Mesenteric fat pad (tissue), 1 donor: ENCODE results near the gene NBEA. TPM values are rescaled to one million over a fixed set of nuclear protein-coding genes. Genes with fewer than 3 reads are reported as not detected.

ENCODE experiments used
- DNase-seq: peaks from one replicate; pipeline ENCODE4 v3.0.0-alpha.2; 2020; ENCODE audit warnings: low spot score
- total RNA-seq: library from RNA; stranded (reverse); fragmentation: NEBNext Ultra II Directional; extraction: Animal tissue kit (Norgen Biotek cat#: 25700); gene quantifications from one replicate; pipeline ENCODE4 v1.2.1, GENCODE V29; 2021
- donor health status: DM: yes; HTN: yes; CAD: no.

The NBEA gene
- total RNA-seq, 1 donor from 2014 or later = 3.7 TPM

DNA sequence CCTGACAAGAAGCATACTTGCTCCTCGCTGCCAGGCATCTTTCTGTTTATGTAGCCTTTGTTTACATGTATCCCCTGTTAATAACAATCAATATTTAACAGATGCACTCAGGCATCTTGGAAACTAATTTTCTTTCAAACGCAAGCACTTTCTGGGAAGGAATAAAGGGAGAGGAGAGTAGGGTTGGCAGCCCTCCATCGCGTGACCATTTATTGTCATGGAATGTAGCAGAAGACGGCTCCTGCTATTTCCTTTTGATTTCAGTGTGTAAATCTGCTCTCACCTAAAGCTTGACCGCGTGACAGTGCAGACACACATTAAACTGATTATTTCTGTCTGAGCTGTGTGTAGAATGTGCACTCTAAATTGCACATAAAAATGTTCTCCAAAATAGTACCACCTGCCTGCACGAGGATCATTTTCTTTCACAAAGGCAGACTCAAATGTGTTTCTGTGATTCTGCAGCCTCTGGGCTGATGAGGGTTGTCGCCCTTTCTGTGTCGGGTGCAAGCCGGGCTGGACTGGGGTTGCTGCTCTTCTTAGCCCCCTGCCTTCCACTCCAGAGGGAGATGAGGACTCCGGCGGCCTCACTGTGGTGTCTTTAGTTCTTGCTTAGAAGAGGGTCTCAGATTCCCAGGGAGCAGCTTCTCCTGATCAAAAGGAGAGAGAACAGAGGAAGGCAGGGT is 757.9 kb downstream of the NBEA start:
- no peak for DNase-seq

DNA sequence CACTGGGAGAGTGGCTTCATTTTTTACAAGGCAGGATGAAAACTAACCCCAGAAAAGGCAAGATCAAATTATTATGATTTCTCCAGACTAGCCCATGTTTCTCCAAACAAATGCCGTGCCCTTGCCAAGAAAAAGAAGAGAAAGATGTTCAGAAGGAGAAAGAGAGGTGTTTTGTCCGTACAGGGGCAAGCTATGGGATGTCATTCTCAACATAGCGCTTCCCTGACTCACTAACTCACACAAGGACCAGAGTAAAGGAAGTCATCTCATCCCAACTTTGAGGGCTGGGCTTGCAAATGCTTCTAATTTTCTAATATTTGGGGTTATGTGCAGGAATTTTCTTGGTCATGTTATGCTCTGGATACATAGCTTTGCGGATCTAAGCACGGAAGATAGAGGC is 758.6 kb downstream of the NBEA start:
- no peak for DNase-seq

DNA sequence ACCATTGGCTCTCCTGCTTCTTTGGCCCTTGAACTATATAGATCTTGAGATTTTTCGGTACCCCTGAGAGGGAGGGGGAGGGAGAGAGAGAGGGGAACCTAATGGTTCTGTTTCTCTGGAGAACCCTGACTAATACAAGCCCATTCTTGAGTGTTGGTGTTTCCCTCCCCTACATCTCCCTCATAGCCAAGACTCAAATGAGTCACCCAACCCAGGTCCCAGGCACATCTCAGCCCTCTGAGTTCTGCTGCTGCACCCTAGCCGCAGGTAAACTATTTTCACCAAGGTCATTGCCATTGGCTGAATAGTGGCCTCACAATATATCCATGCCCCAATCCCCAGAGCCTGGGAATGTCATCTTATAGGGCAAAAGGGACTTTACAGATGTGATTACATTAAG is 760.2 kb downstream of the NBEA start:
- DNase-seq = no peak

DNA sequence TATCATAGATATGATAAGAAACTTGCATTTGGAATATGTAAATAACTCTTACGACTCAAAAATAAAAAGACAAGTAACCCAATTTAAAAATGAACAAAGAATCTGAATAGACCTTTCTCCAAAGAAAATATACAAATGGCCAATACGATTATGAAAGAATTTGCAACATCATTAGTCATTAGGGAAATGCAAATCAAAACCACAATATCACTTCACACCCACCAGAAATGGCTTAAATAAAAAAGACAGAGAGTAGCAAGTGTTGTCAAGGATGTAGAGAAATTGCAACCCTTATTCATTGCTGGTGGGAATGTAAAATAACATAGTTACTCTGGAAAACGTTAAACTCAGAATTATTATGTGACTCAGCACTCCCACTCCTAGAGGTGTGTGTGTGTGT is 761.0 kb downstream of the NBEA start:
- no peak for DNase-seq

DNA sequence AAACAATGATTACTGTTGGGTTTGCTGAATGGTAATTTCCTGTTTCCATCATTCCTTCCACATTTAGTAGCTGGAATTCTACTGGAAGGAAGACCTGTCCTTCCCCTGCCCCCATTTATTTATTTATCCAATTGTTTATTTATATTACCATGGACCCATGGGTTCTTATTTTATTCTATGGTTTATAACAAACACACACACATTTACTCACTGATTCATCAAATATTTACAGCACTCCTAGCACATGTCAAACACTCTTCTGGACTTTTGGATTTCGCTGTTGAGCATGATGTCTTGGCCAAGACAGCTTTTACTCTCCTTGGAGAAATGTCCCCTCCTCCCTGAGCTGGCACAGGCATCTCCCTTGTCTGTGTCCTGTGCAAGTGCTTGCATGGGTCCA is 762.3 kb downstream of the NBEA start:
- no peak for DNase-seq

DNA sequence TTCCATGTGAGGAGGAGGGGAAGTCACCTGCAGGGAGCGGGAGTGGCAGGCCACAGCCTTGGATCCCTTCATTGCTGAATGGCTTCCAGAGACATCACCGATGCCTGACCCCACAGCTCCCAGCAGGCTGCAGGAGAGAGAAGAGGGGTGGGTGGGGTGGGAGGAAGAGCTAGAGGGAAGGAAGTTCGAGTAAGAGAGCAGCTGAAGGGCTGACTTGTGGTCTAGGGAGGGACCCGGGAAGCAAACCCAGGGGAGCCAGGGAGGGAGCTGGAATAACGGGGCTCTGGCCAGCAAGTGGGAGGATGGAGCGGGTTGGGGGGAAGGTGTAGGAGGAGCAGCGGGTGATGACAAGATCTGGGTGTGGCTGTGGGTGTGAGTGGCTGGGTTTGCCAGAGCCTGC is 764.2 kb downstream of the NBEA start:
- DNase-seq = no peak

DNA sequence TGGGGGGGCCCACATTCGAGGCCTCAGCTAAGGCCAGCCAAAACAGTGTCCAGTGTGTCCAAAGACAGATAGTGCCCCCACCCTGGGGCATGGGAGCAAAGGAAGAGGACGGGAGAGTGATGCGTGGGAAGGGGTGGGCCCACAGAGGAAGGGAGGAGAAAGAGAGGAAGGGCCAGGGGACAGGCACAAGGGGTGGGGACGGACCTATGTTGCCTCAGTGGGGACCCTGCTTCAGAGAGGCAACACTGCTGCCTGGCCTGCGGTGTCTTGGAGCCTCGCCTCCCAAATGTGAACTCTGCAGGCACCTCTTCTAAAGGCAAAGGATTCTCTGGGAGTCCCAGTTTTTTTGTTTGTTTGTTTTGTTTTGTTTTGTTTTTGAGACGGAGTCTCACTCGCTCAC is 764.7 kb downstream of the NBEA start:
- no peak for DNase-seq

DNA sequence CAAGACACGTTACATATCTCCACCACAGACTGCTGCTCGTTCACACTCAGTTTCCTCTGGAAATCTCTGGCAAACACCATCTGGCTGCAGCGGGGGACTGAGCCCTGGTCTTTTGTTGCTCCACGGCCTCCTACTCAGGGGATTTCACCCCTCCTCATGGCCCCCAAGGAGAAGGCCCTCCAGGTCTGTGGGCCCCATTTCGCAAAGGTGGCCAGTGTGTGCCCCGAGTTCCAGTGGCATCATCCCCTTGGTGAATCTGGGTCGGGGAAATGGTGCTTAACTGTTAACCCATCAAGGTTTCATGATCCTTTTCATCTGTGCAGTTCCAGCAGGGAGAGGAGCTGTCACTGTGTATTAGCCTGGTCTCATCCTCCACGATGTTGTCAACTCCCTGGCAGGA is 769.8 kb downstream of the NBEA start:
- no peak for DNase-seq

DNA sequence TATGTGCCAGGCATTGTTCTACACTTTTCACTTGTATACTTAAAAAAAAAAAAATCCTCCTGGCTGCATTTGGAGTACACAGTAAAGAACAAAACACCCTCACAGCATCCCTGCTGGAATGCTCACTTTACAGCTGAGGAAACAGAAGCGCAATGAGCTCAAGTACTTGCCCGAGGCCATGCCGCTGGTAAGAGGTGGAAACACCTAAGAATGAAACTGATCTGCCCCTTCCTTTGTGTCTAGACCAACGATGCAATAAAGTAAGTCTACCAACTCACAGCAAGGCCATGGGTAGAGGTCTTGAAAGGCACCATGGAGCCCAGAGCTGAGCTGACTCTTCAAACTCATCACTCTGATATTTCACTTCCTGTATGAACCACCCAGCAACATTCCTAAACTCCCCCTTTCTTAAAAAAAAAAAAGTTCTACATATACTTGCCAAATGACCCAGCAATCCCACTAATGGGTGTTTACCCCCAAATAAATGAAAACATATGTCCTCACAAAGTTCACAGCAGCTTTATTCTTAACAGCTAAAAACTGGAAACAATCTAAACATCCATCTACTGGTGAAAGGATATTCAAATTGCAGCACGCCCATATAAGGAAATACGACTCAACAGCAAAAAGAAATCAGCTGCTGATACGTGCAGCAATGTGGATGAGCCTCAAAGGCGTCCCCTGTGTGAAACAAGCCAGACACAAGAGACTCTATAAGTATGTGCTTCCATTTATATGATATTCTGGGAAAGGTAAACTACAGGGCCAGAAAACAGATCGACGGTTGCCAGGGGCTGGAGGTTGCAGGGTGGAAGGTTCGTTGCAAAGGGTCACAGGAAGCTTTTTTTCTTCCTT is 771.1 kb downstream of the NBEA start:
- DNase-seq = no peak

DNA sequence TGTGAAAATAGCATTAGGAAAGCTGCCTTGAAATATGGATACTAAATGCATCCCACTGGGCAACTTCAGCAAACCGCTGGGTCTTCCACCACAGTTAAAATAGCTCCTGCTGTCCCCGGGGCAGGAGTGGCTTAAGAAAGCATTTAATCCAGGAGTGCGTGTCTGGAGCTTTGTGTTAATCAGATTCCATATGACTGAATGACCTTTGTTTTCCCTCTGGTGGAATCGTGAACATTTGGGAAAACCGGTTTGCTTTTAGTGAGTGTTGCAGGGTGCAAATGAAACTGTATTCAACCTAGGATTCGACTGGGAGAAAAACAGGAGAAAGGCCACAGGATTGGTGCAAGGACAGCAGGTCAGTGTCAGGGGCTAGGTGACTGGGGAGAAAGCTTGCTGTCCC is 772.1 kb downstream of the NBEA start:
- peak; percentile 5 for DNase-seq

DNA sequence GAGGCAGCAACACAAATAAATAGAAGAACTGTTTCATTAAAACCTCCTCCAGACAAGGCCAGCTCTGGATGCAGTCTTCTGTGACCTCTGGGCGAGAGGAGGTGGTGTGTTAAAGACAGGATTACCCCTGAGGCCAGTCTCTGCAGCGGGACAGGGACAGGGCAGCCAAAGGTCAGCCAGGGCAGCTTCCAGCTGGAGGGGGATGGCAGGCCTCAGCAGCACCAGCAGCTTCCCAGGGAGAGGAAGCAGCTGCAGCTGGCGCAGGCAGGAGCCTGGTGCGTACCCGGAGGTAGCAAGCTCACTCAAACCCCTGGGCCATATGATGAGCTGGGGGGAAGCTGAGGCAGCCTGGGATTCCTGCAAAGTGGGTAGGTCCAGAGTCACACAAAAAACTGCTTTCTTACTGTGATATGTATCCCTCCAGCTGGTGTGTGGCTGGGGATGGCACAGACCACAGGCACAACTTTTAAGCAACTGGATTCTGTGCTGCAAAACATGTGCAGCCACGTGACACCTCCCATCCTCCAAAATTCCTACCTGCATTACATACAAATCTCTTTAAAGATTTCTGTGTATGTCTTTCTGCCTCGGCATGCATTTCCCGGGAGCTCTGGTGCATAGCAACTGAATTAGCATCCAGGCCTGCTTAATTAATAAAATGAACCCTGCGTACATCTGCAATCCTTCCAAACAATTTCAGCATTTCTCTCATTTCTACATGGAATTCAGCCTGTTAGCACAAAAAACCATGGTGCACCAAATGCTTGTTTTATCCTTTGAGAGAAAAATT is 772.7 kb downstream of the NBEA start:
- DNase-seq = peak; percentile 73

DNA sequence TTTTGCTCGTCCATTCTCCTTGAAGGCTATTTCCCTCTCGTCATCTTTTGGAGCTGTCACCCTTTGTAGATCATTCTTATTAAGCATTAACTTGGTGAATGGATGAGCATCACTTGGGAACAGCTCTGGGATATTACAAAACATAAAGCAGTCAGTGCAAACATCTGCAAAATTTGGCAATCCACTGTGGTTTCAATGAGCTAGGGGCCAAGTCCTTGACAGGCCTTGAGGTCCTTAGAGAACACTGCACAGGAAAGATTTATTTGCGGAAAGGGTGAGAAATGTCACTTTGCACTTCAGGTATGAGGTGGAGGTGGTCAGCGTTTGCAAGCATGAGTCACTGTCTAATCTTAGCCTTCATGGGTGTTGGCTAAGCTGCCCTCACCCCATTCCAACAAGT is 774.1 kb downstream of the NBEA start:
- DNase-seq = no peak

DNA sequence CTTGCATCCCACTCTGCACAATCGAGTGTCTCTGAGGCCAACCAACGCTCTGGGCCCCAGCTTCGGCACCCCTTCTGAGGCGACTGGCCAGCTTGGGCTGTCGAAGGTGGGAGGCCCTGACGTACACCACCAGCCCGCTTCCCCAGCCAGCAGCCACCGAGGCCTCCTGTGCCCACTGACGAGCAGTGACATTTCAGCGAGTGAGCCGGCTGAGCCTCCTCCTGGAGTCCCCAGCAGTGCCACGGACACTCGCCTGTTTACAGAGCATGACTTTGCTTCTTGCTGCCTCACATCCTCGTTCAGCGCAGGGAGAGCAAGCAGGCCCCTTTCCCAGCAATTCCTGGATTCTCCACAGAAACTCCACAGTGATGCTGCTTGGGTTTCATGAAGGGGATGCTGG is 774.7 kb downstream of the NBEA start:
- DNase-seq = peak; percentile 79

DNA sequence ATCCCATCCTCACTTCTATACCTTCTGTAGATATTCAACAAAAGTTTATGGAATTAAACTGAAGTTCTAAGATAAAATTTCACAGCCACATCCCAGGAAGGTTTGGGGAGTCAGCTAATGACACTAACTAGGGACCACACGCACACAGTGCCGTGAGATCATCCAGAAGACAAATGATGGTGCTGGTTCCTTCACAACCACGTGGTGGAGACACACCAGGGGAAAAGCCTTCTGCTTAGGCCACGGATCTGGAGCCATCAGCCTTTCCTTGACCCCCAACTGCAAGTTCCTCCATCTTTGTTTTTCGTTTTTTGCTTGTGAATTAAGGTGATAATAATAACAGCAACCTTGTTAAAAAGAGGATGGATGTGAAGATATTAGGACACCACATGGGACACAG is 776.0 kb downstream of the NBEA start:
- peak; percentile 12 for DNase-seq

DNA sequence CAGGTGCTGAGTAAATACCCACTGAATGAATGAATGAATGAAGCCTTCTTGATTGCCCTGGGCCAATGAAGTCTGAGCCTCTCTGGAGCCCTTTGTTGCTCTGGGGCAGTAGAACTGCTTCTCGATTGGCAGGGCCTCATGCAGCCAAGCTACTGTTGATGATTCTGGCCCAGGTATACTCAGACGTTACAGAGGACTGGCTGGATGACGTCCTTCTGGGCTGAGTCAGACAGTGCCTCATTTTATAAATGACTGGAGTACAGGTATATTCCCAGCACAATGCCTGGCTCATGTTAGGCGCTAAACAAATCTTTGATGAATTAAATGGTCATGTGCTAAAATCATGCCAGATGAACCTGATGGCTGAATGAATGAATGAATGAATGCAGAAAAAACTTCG is 778.2 kb downstream of the NBEA start:
- no peak for DNase-seq

DNA sequence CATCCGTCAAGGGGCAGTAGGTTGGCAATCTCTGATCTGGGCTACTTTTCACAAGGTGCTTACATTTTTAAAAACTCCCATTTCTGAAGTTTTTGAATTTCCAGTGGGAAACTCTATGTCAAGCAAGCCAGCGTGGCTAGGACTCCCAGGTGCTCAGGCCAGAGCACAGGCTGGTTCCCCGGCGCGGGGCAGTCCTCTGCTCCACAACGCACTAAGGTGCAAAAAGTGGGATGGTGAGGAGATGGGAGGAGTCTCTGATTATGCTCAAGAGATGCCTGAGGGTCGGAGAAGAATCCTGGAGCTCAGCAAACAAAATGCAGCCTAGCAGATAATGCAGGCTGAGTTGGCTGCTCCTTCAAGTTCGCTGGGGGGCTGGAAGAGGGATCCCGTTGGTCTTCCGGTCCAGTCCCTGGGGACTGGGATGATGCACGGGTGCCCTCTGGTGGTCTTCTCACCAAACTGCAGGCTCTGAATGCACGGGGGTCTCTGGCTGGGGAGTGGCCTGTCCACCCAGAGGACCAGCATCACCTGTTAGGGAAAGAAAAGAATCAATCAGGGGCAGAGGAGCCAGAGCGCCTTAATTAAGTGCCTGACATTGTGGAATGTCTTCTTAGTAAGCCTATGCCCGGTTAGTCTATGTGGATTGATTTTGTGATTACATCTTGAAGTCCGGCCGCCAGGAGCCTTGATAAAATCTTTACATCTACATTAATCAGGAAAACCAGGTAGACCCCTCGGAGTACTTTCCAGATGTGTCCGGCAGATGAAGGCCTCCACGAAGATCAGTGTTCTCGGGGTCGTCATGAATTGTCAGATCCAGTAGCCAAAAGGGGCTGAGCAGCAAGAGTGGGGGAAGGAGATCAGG is 778.9 kb downstream of the NBEA start:
- peak; percentile 83 for DNase-seq
